22Rv1 (cell line): Measurements from ENCODE around the gene FAT1.

ENCODE experiments used
- ZFX ChIP-seq: fragments of 450-650 bp; IDR thresholded peaks from 2 replicates; pipeline ENCODE4 v1.6.1; 2017; ENCODE audit warnings: antibody characterized with exemption, borderline replicate concordance
- TF ChIP-seq, protein P1 (sequence below): fragments of 450-650 bp; IDR thresholded peaks from 2 replicates; pipeline ENCODE4 v1.5.1; 2017; ENCODE audit warnings: mild to moderate bottlenecking

- TF ChIP-seq, protein P1, sequence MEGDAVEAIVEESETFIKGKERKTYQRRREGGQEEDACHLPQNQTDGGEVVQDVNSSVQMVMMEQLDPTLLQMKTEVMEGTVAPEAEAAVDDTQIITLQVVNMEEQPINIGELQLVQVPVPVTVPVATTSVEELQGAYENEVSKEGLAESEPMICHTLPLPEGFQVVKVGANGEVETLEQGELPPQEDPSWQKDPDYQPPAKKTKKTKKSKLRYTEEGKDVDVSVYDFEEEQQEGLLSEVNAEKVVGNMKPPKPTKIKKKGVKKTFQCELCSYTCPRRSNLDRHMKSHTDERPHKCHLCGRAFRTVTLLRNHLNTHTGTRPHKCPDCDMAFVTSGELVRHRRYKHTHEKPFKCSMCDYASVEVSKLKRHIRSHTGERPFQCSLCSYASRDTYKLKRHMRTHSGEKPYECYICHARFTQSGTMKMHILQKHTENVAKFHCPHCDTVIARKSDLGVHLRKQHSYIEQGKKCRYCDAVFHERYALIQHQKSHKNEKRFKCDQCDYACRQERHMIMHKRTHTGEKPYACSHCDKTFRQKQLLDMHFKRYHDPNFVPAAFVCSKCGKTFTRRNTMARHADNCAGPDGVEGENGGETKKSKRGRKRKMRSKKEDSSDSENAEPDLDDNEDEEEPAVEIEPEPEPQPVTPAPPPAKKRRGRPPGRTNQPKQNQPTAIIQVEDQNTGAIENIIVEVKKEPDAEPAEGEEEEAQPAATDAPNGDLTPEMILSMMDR, result no peak
- no peak for TF ChIP-seq ZFX
These were observed 47.0 kb upstream of the FAT1 start for GRCh38 chr4:186770481-186771175.
